Gastrocnemius medialis (tissue), 4 donors: ENCODE measurements around the gene ACTR3.

ENCODE experiments used
- POLR2A ChIP-seq, 2 donors: fragments of 450-650 bp; IDR thresholded peaks; one replicate each; pipeline ENCODE4 v1.6.1; 2017; ENCODE audit warnings: antibody characterized with exemption in 2 of 2, mild to moderate bottlenecking in 2 of 2, moderate library complexity in 2 of 2
- TF ChIP-seq, protein P1 (sequence below), 5 experiments: fragments of 450-650 bp in 3 of 5; fragments of 200-600 bp in 2 of 5; sonication (generic) in 2 of 5; IDR thresholded peaks in 4 of 5; conservative IDR thresholded peaks in 1 of 5; 1 replicate in 4 of 5; 2 replicates in 1 of 5; pipeline ENCODE4 v1.5.1; 2016 to 2019; ENCODE audit warnings: antibody characterized with exemption in 5 of 5, mild to moderate bottlenecking in 3 of 5, moderate library complexity in 3 of 5

- TF ChIP-seq POLR2A (IDR thresholded peaks at IDR 0.05) = no peak
- TF ChIP-seq, protein P1, sequence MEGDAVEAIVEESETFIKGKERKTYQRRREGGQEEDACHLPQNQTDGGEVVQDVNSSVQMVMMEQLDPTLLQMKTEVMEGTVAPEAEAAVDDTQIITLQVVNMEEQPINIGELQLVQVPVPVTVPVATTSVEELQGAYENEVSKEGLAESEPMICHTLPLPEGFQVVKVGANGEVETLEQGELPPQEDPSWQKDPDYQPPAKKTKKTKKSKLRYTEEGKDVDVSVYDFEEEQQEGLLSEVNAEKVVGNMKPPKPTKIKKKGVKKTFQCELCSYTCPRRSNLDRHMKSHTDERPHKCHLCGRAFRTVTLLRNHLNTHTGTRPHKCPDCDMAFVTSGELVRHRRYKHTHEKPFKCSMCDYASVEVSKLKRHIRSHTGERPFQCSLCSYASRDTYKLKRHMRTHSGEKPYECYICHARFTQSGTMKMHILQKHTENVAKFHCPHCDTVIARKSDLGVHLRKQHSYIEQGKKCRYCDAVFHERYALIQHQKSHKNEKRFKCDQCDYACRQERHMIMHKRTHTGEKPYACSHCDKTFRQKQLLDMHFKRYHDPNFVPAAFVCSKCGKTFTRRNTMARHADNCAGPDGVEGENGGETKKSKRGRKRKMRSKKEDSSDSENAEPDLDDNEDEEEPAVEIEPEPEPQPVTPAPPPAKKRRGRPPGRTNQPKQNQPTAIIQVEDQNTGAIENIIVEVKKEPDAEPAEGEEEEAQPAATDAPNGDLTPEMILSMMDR (IDR thresholded peaks at IDR 0.05 in 4 of 5, conservative IDR thresholded peaks at IDR 0.05 in 1 of 5) = no peak
Observed at GRCh38 chr2:113846429-113846828, 43.5 kb upstream of the ACTR3 start.
